Measurements from ENCODE around the gene PLOD1.
"Not testable (repeated sequence)": the region's sequence is repeated elsewhere in the genome, so short reads cannot be mapped to it uniquely, and the experiment has no call there.

PLOD1 gene

GRCh38 chr1:11934302-11935056, at the start of gene PLOD1:
Gene PLOD1 (plus strand): TSS chr1:11934717. CDS start chr1:11934780, 63 bp downstream.
- DNase-seq, result peak; percentile 90

GRCh38 chr1:11885916-11886315, 48.6 kb upstream of the PLOD1 start:
- DNase-seq, result no peak

- DNase-seq, result no peak
Measured at GRCh38 chr1:11886986-11887665, 47.4 kb upstream of the PLOD1 start.

- no peak for DNase-seq
Measured at GRCh38 chr1:11887666-11888007, 46.9 kb upstream of the PLOD1 start.

GRCh38 chr1:11888206-11888876, 46.2 kb upstream of the PLOD1 start:
- no peak for DNase-seq

GRCh38 chr1:11888877-11889208, 45.7 kb upstream of the PLOD1 start:
- no peak for DNase-seq

GRCh38 chr1:11891433-11892186, 42.9 kb upstream of the PLOD1 start:
- DNase-seq, result no peak

GRCh38 chr1:11893907-11894251, 40.6 kb upstream of the PLOD1 start:
- DNase-seq, result peak; percentile 69

GRCh38 chr1:11894501-11894900, 40.0 kb upstream of the PLOD1 start:
- not testable (repeated sequence) for DNase-seq

GRCh38 chr1:11898086-11898785, 36.3 kb upstream of the PLOD1 start:
- no peak for DNase-seq

GRCh38 chr1:11898831-11899467, 35.6 kb upstream of the PLOD1 start:
- no peak for DNase-seq

- DNase-seq, result not testable (repeated sequence)
Measured at GRCh38 chr1:11901446-11901845, 33.1 kb upstream of the PLOD1 start.

GRCh38 chr1:11903210-11903609, 31.3 kb upstream of the PLOD1 start:
- no peak for DNase-seq

- DNase-seq, result not testable (repeated sequence)
Measured at GRCh38 chr1:11904156-11904555, 30.4 kb upstream of the PLOD1 start.

GRCh38 chr1:11904978-11905377, 29.5 kb upstream of the PLOD1 start:
- DNase-seq, result no peak

GRCh38 chr1:11906870-11907269, 27.6 kb upstream of the PLOD1 start:
- DNase-seq, result no peak

GRCh38 chr1:11907275-11908094, 27.0 kb upstream of the PLOD1 start:
- DNase-seq, result peak; percentile 96

- DNase-seq, result peak; percentile 91
Measured at GRCh38 chr1:11908095-11908675, 26.3 kb upstream of the PLOD1 start.

- peak; percentile 4 for DNase-seq
Measured at GRCh38 chr1:11910914-11911228, 23.6 kb upstream of the PLOD1 start.

GRCh38 chr1:11912000-11912399, 22.5 kb upstream of the PLOD1 start:
- DNase-seq, result no peak
